Activated T-cell treated with anti-CD3 and anti-CD28 coated beads, Interleukin-2, amount 50 U/mL, for 4 hours (primary cell): ENCODE data around the gene SCPEP1. TPM values are rescaled to one million over a fixed set of nuclear protein-coding genes. Genes with fewer than 3 reads are reported as not detected.

Source experiments
- ATAC-seq, 2 donors: fragments of 200-7000 bp; cut with Tn5 transposase; one replicate each; pipeline ENCODE4 v1.10.0; 2021
- DNase-seq: peaks from one replicate; pipeline ENCODE4 v3.0.0-alpha.2; 2020
- H3K27me3 Mint-ChIP-seq: one replicate; pipeline ENCODE4 v1.8.0; 2021; ENCODE audit warnings: low read depth, mixed read lengths
- H3K36me3 Mint-ChIP-seq: one replicate; pipeline ENCODE4 v1.8.0; 2022; ENCODE audit warnings: mixed read lengths; ENCODE audit not compliant: insufficient read depth
- H3K4me1 Mint-ChIP-seq: one replicate; pipeline ENCODE4 v1.8.0; 2021; ENCODE audit warnings: low read depth, mixed read lengths
- H3K4me3 Mint-ChIP-seq: one replicate; pipeline ENCODE4 v1.8.0; 2021; ENCODE audit warnings: mild to moderate bottlenecking, moderate library complexity, mixed read lengths
- H3K9me3 Mint-ChIP-seq: one replicate; pipeline ENCODE4 v1.8.0; 2021; ENCODE audit warnings: mixed read lengths
- total RNA-seq, 3 donors: library from RNA; stranded (reverse); gene quantifications; one replicate each; pipeline ENCODE4 v1.2.1, GENCODE V29; 2021

SCPEP1 gene
- total RNA-seq, 3 donors from 2014 or later: 10.8 to 17.6 (median 14.1) TPM

- Mint-ChIP-seq H3K36me3 (no peaks in the 10 kb centered on the region), H3K27me3 (peaks cover 16% of the 10 kb centered on the region), H3K4me1 (peaks cover 10% of the 10 kb centered on the region), H3K9me3 (no peaks in the 10 kb centered on the region), H3K4me3 (no peak overlapping the region)
- ATAC-seq (no peak), DNase-seq (no peak)
Observed at GRCh38 chr17:57051886-57052361, 74.0 kb downstream of the SCPEP1 start.

Other genes starting within 250 kb of the SCPEP1 start
- gene C17orf67, start 144.2 kb upstream of the SCPEP1 start, total RNA-seq: 1 to 10 TPM; 2.0 to 2.3 (median 2.2) TPM
- 10 to 100 TPM; 30.1 to 37.4 (median 33.3) TPM for gene DGKE, start 144.0 kb upstream of the SCPEP1 start, total RNA-seq
- 10 to 100 TPM; 52.4 to 66.7 (median 61.2) TPM for gene TRIM25, start 64.1 kb upstream of the SCPEP1 start, total RNA-seq
- 10 to 100 TPM; 22.9 to 23.8 (median 23.0) TPM for gene COIL, start 17.1 kb upstream of the SCPEP1 start, total RNA-seq
- 10 to 100 TPM; 59.6 to 64.3 (median 60.2) TPM for gene AKAP1, start 107.1 kb downstream of the SCPEP1 start, total RNA-seq